Measurements from ENCODE around the gene ATF7. TPM values are rescaled to one million over a fixed set of nuclear protein-coding genes. Genes with fewer than 3 reads are reported as not detected.
A peak's percentile ranks its signal among the peaks of the same experiment; 100 is the strongest.

The ATF7 gene
- total and polyA plus RNA-seq, 2 of the 13 experiments (the other 11 are each of a cell fraction or from before 2014, with no cell fraction given): 9.6 to 16.2 TPM

DNA sequence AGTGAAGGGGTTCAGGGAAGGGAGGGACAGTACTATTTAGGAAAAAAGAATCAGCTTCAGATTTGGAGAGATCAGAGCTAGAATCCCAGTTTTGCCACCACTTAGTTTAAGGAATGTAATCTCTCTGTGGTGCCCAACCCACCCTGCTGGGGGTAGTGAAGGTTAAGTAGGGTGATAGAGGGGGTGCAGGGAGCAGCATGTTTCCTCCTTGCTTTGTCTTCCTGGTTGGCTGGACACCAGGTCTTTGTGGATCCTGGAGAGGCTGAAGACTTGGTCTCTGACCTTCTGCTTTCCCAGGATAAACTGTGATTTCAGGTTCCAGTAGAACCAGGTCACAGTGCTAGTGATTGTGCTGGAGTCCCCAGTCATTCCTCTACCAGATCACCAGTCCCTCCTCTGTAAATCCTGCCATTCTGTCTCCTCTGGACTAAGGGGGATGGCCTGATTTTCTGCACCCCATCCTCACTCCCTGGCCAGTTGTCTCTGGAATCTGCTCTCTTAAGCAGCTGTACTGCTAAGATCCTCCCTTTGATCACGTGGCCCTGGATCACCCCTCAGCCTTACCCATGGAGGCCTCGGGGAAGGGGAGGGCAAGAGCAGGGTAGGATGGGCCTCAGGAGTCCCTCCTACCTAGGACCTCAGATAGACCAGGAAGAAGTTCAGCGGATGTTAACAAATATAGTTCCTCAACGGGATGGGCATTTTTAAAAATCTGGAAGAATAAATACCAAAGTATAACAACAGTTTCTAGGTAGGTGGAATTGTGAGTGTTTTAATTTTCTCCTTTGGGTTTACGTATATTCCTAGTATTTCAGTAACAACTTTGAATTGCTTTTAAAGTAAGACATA, 130.1 kb downstream of the ATF7 start (continued):
- peak; percentile 40; the same call in 1 of the 2 replicates for TF ChIP-seq THAP11 (CRISPR knock-in tag; IDR thresholded peaks at IDR 0.05)
- TF ChIP-seq, protein P1, sequence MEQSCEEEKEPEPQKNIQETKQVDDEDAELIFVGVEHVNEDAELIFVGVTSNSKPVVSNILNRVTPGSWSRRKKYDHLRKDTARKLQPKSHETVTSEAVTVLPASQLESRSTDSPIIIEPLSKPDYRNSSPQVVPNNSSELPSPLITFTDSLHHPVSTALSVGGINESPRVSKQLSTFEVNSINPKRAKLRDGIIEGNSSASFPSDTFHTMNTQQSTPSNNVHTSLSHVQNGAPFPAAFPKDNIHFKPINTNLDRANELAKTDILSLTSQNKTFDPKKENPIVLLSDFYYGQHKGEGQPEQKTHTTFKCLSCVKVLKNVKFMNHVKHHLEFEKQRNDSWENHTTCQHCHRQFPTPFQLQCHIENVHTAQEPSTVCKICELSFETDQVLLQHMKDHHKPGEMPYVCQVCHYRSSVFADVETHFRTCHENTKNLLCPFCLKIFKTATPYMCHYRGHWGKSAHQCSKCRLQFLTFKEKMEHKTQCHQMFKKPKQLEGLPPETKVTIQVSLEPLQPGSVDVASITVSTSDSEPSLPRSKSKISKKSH (CRISPR knock-in tag; IDR thresholded peaks at IDR 0.05; ENCODE audit: borderline replicate concordance): no peak
- TF ChIP-seq SP1 (IDR thresholded peaks at IDR 0.05): no peak
- no peak for TF ChIP-seq SP1 (CRISPR knock-in tag; IDR thresholded peaks at IDR 0.05)
- no peak for TF ChIP-seq KLF11 (CRISPR knock-in tag; IDR thresholded peaks at IDR 0.05)
- TF ChIP-seq ELF4 (CRISPR knock-in tag; IDR thresholded peaks at IDR 0.05; ENCODE audit: borderline replicate concordance): no peak
- no peak for TF ChIP-seq ZNF441 (CRISPR knock-in tag; IDR thresholded peaks at IDR 0.05; ENCODE audit: borderline replicate concordance)
- TF ChIP-seq ZNF646 (CRISPR knock-in tag; IDR thresholded peaks at IDR 0.05): no peak
- no peak for TF ChIP-seq ZFP41 (CRISPR knock-in tag; IDR thresholded peaks at IDR 0.05; ENCODE audit: borderline replicate concordance)
- 0 out of 2 replicates have a peak, but pooled peaks have one; percentile 31 for TF ChIP-seq HDAC1 (CRISPR knock-in tag; IDR thresholded peaks at IDR 0.05)
- TF ChIP-seq ZSCAN29 (CRISPR knock-in tag; conservative IDR thresholded peaks at IDR 0.05): no peak
- no peak for TF ChIP-seq CHCHD3 (CRISPR knock-in tag; IDR thresholded peaks at IDR 0.05)
- TF ChIP-seq SNAI1 (CRISPR knock-in tag; IDR thresholded peaks at IDR 0.05; ENCODE audit: borderline replicate concordance): no peak
- TF ChIP-seq ZNF775 (CRISPR knock-in tag; IDR thresholded peaks at IDR 0.05; ENCODE audit: borderline replicate concordance): no peak
- no peak for TF ChIP-seq EHMT2 (IDR thresholded peaks at IDR 0.05; ENCODE audit: borderline replicate concordance, low read depth, low read length)
- peak in 1 of 2 experiments; percentile 31; a peak in 1 of 4 replicates for TF ChIP-seq POLR2A (IDR thresholded peaks at IDR 0.05; ENCODE audit: insufficient read depth in 1 of 2, low read depth in 2 of 2, low read length in 2 of 2)
- no peak for TF ChIP-seq SMAD3 (CRISPR knock-in tag; IDR thresholded peaks at IDR 0.05)
- no peak for TF ChIP-seq TCF12 (IDR thresholded peaks at IDR 0.05)
- no peak for TF ChIP-seq TCF12 (CRISPR knock-in tag; IDR thresholded peaks at IDR 0.05)
- no peak for TF ChIP-seq TIGD3 (CRISPR knock-in tag; IDR thresholded peaks at IDR 0.05; ENCODE audit: borderline replicate concordance)
- peak; percentile 17; the same call in 1 of the 2 replicates for TF ChIP-seq GATAD2A (CRISPR knock-in tag; IDR thresholded peaks at IDR 0.05)

Measured in HepG2 (cell line).